MG63 (cell line): ENCODE data around the gene KIF25. TPM values are rescaled to one million over a fixed set of nuclear protein-coding genes. Genes with fewer than 3 reads are reported as not detected.

Source experiments
- DNase-seq: peaks from one replicate; pipeline ENCODE4 v3.0.0-alpha.2; 2020
- H3K27me3 ChIP-seq: fragments of 250-450 bp; sonication (Bioruptor Pico); 2 replicates; pipeline ENCODE4 v1.5.1; 2020; ENCODE audit warnings: mild to moderate bottlenecking, moderate library complexity
- H3K36me3 ChIP-seq: fragments of 250-450 bp; sonication (Bioruptor Pico); 2 replicates; pipeline ENCODE4 v1.5.1; 2020; ENCODE audit warnings: mild to moderate bottlenecking, moderate library complexity
- H3K4me3 ChIP-seq: fragments of 250-450 bp; sonication (Bioruptor Pico); 2 replicates; pipeline ENCODE4 v1.5.1; 2020; ENCODE audit warnings: mild to moderate bottlenecking, moderate library complexity
- H3K9me3 ChIP-seq: fragments of 250-450 bp; sonication (Bioruptor Pico); 2 replicates; pipeline ENCODE4 v1.5.1; 2020; ENCODE audit warnings: mild to moderate bottlenecking, moderate library complexity
- total RNA-seq: library from RNA; depleted of rRNA; stranded (reverse); fragments of >200 nt; shearing (Covaris generic); gene quantifications from 2 replicates; pipeline ENCODE4 v1.2.3, GENCODE V29; 2014; ENCODE audit warnings: low replicate concordance; rRNA removed

Gene KIF25
- total RNA-seq, 1 experiment from 2014 or later, result not detected

DNA sequence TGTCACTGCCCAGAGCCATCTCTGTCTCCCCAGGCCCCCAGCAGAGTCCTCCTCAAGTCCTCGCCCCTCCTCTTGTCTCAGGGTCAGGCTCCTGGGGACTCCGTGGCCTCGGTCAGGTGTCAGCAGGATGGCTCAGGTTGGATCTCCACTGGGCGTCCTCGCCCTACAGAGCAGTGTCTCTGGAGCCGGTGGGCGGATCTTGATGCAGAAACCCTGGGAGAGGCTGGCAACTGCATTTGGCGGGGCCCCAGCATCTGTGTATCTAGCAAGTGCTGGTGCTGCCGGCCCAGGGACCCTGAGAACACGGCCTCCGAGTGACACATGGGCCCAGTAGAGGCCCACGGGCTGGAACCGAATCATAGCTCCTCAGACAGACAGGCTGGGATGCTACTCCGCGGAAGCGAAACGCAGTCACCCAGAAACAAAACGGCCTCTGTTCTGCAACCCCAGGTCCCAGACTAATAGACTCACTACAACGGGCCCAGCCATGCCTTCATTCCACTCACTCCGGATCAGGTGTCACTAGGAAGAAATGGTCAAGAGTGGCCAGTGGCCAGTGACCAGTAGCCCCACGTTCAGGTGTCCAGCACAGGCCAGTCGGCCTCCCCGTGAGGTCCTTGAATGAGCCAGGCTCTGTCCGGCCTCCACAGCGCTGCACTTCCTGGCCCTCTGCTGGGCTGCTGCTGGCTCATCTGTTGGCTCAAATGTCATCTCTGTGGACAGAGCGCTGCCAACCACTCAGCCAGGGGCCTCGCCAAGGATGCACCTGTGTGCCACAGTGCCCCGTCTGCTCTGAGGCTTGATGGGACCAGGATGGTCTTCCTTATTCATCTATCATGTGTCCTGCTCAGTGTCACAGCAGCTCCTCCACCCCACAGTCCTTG, 94.2 kb downstream of the KIF25 start:
- no peaks in the 10 kb centered on the region for H3K9me3 ChIP-seq
- no peaks in the 10 kb centered on the region for H3K27me3 ChIP-seq
- H3K36me3 ChIP-seq, result no peaks in the 10 kb centered on the region
- no peak overlapping the region for H3K4me3 ChIP-seq
- DNase-seq, result no peak

- H3K9me3 ChIP-seq, result no peaks in the 10 kb centered on the region
- no peak for DNase-seq
- H3K36me3 ChIP-seq, result no peaks in the 10 kb centered on the region
- H3K4me3 ChIP-seq, result no peak overlapping the region
- H3K27me3 ChIP-seq, result no peaks in the 10 kb centered on the region
Observed at GRCh38 chr6:168092541-168092940, 95.1 kb downstream of the KIF25 start.

GRCh38 chr6:168093071-168093505, 95.6 kb downstream of the KIF25 start:
- DNase-seq, result no peak
- H3K36me3 ChIP-seq, result no peaks in the 10 kb centered on the region
- no peaks in the 10 kb centered on the region for H3K9me3 ChIP-seq
- no peak overlapping the region for H3K4me3 ChIP-seq
- no peaks in the 10 kb centered on the region for H3K27me3 ChIP-seq

- no peaks in the 10 kb centered on the region for H3K36me3 ChIP-seq
- DNase-seq, result no peak
- no peaks in the 10 kb centered on the region for H3K9me3 ChIP-seq
- H3K27me3 ChIP-seq, result no peaks in the 10 kb centered on the region
- H3K4me3 ChIP-seq, result no peak overlapping the region
Observed at GRCh38 chr6:168093634-168094033, 96.2 kb downstream of the KIF25 start.

Other genes starting within 250 kb of the KIF25 start
- gene AFDN, start 170.8 kb upstream of the KIF25 start, total RNA-seq, result 19.9 and 39.0 TPM in 2 replicates
- not detected in 2 replicates for gene FRMD1, start 81.5 kb downstream of the KIF25 start, total RNA-seq